ENCODE data around the gene PMEPA1.
A peak's percentile ranks its signal among the peaks of the same experiment; 100 is the strongest.

PMEPA1 gene

DNA sequence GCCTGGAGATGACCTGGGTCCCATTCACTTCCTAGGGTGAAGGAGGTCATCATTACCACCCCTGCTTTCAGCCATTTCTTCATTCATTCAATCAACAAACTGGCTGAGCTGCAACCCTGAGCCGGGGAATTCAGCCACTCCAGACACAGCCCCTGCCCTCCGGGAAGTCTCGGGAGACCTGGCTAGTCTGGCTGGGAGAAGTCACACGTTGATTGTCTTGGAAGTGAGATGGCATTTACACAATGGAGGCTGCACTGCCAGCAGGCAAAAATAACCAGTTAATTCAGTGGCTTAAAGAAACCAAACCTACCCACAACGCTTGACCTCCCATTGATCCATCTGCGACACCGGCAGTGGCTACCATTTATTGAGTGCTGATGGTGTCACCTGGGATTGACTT, 2.0 kb upstream of the PMEPA1 start:
- Mint-ChIP-seq H3K27me3 (peaks cover 42% of the 10 kb centered on the region), H3K27ac (no peak overlapping the region), H3K4me1 (ENCODE audit: low read depth) (peaks cover 33% of the 10 kb centered on the region), H3K9me3 (no peaks in the 10 kb centered on the region), H3K4me3 (no peak overlapping the region), H3K36me3 (ENCODE audit: low read depth) (peaks cover 5% of the 10 kb centered on the region)
- intact Hi-C loops (cut with micrococcal nuclease): loop anchor here (10.0 kb wide), 1 partner anchor 593 kb away; the partner anchor contains the start of gene RAB22A

DNA sequence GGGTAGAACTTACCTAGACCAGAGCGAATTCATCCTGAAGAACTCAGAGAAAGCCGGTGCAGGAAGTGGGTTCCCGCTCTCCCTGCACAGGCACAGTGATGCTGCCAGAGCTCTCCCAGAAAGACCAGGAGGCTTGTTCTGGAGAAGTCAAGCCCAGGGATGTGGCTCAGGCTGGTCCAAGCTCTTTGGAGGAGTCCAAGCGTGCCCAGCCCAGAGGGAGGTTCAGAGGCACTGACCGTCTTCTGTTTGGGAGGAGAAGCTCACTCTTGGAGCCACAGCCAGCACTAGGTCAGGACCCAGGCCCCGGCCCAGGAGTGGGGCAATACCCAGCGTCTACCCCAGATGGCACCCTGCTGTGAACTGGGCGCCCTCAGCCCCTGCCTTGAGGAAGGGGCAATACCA, 1.5 kb upstream of the PMEPA1 start:
- no peaks in the 10 kb centered on the region for H3K9me3 Mint-ChIP-seq
- H3K4me3 Mint-ChIP-seq: no peak overlapping the region
- H3K4me1 Mint-ChIP-seq (ENCODE audit: low read depth): peaks cover 30% of the 10 kb centered on the region
- peak overlapping the region; percentile 74 for H3K27ac Mint-ChIP-seq
- peaks cover 47% of the 10 kb centered on the region for H3K27me3 Mint-ChIP-seq
- peaks cover 5% of the 10 kb centered on the region for H3K36me3 Mint-ChIP-seq (ENCODE audit: low read depth)
- intact Hi-C loops (cut with micrococcal nuclease): loop anchor here (10.0 kb wide), 1 partner anchor 593 kb away; the partner anchor contains the start of gene RAB22A

DNA sequence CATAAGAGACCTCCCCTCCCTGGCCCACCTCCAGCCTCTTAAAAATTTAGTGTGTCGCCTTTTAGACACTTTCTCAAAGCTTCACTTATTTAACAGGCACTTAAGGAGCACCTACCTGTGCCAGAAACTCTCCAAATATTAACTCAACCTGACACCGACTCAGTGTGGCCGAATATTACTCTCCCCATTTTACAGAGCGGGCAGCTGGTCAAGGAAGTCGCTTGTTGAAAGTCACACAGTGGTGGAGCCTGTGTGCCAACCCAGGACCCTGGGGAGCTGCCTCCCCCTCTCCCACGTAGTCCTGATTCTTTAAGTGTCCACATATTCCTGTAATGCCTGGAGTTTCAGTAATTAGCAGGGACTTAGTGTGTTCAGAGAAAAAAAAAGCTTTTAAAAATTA, 1.0 kb upstream of the PMEPA1 start:
- peak overlapping the region; percentile 74 for H3K27ac Mint-ChIP-seq
- intact Hi-C loops (cut with micrococcal nuclease): loop anchor here (1.0 to 10.0 kb wide), 2 partner anchors 7 to 594 kb away; partner anchors contain the start of gene RAB22A
- peaks cover 30% of the 10 kb centered on the region for H3K4me1 Mint-ChIP-seq (ENCODE audit: low read depth)
- peak overlapping the region; percentile 51 for H3K4me3 Mint-ChIP-seq
- H3K27me3 Mint-ChIP-seq: peaks cover 51% of the 10 kb centered on the region
- peaks cover 5% of the 10 kb centered on the region for H3K36me3 Mint-ChIP-seq (ENCODE audit: low read depth)
- no peaks in the 10 kb centered on the region for H3K9me3 Mint-ChIP-seq

DNA sequence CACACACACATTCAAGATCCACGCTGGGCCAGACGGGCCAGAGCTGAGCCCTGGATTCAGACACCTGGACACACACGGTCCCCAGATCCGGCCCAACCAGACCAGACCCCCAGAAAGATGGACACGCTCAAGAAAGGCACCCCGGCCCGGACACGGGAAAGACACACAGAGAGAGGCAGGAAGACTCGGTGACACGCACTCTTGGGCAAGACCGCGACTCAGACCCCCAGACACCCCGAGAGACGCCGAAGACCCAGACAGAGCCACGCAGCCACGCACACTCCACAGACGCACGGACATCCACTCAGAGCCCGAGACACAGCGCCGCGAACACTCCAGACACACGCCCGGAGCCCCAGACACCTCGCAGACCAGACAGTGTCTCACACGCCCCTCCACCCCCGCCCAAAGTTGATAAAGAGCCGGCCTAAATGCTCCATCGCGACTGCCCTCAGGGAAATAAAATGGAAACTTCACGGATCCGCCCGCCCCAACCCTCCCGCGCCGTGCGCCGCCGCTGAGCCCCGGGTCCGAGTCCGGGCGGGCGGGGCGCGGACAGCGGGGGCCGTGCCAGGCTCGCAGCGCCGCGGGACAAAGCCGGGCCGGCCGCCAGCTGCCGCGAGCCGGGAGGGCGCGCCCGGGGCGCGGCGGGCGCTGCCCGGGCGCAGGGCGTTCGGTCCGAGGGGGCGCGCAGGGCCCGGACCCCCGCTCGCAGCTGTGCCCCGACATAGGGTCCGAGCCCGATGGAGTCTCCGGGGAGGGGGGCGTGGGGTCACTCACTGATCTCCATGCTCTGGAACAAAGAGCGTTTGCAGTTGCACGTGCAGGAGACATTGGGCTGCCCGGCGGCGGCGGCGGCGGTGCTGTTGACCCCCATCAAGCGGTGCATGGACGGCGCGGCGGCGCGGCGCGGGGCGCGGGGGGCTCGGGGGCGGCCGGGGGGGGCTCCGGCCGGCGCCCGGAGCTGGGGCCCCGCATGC, 831 bp downstream of the PMEPA1 start:
- peaks cover 5% of the 10 kb centered on the region for H3K36me3 Mint-ChIP-seq (ENCODE audit: low read depth)
- intact Hi-C loops (cut with micrococcal nuclease): no loop called here
- H3K4me1 Mint-ChIP-seq (ENCODE audit: low read depth): peaks cover 30% of the 10 kb centered on the region
- H3K4me3 Mint-ChIP-seq: peak overlapping the region; percentile 59
- peaks cover 63% of the 10 kb centered on the region for H3K27me3 Mint-ChIP-seq
- peak overlapping the region; percentile 26 for H3K27ac Mint-ChIP-seq
- no peaks in the 10 kb centered on the region for H3K9me3 Mint-ChIP-seq

DNA sequence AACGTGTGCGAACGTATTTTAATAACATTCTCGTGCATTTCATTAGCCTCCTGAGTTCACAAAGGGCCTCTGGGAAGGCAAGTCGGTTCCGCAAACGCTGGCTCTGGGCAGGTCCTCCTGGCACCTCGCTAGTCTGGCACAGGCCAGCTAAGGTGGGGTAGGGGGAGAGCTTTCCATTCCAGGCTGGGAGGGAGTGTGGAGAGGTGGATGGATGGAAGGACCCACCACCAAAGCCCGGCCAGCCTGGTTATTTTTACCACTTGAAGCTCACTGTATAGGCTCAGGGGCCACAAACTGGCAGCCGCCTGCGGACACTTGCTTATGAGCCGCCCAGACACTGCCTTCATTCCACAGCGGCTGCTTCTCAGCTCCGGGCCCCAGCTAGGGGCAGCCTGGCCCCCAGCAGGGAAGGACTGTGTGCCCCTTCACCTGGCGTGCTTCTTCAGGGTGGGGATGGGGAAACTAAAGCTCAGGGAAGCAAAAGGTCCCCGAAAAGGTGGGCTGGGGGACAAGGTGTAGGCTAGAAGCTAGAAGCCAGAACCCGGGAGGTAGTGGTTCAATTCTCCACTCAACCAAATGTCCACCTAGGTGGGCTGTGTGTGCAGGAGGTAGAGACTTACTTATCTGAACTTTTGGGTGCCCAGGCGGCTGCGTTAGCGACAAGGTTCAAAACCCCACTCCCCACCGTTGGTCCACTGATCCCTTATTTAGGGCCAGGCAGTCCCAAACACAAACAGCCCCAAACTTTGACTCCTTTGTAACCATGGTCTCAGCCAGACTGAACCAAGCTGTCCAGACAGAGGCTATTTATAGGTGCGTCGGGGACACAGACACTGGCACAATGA, 1.7 kb downstream of the PMEPA1 start:
- intact Hi-C loops (cut with micrococcal nuclease): no loop called here

DNA sequence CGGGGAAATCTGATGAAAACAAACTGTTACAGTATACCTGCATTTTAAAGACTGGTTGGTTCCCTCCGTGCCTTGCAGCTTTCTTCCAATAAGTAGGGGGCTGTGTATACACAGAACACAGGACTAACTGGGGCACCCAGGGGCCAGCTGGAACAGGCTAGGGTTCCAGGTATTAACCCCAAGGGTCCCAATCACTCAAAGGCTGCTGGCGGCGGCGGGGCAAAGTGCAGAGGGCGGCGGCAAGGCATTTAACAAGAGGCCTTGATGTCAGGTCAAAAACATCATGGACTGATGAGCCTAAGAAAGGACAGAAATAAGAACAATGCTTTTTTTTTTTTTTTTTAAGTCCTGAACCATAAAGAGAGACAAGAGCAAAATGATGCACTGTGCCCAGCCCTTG, 2.5 kb downstream of the PMEPA1 start:
- H3K9me3 Mint-ChIP-seq: no peaks in the 10 kb centered on the region
- H3K4me3 Mint-ChIP-seq: no peak overlapping the region
- intact Hi-C loops (cut with micrococcal nuclease): no loop called here
- no peak overlapping the region for H3K27ac Mint-ChIP-seq
- peaks cover 65% of the 10 kb centered on the region for H3K27me3 Mint-ChIP-seq
- peaks cover 22% of the 10 kb centered on the region for H3K4me1 Mint-ChIP-seq (ENCODE audit: low read depth)
- H3K36me3 Mint-ChIP-seq (ENCODE audit: low read depth): peaks cover 5% of the 10 kb centered on the region

More for the DNA sequence above, 1.7 kb downstream of the PMEPA1 start:
- Mint-ChIP-seq H3K9me3 (no peaks in the 10 kb centered on the region), H3K27me3 (peaks cover 63% of the 10 kb centered on the region), H3K27ac (peak overlapping the region; percentile 26), H3K4me3 (peak overlapping the region; percentile 57), H3K36me3 (ENCODE audit: low read depth) (peaks cover 5% of the 10 kb centered on the region), H3K4me1 (ENCODE audit: low read depth) (peaks cover 24% of the 10 kb centered on the region)

DNA sequence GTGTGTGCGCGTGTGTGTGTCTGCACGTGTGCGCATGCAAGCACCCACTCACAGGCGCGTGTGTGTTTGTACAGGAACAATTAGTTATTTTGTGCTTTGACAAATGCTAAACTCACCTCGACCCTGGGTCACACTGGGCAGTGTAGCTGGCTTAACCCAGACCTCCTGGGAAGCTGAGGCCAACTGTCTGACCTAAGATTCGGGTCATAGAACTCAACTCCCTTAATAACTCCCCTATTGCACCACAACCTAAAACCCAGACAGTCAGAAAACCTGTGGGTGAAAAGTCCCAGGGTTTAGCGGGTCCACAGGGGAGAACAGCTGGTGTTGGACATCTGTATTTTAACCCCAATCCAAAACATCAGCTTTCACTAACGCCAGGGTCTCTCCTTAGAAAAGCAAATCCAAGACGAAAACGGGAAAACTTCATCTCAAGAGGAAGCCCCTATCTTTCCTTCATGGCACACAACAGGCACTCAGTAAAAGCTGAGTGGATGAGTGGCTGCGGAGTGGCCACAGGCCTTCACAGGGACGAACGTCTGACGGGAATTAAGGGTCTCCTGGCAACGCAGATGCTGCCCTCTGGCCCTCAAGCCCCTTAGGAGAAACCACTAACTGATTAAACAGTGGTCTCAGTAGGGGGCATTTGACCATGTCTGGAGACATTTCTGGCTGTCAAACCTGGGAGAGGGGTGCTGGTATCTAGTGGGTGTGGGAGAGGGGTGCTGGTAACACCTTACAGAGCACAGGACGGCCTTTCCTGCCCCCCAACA, 4.5 kb downstream of the PMEPA1 start:
- Mint-ChIP-seq H3K27me3 (peaks cover 57% of the 10 kb centered on the region), H3K27ac (no peak overlapping the region), H3K4me1 (ENCODE audit: low read depth) (peaks cover 14% of the 10 kb centered on the region), H3K36me3 (ENCODE audit: low read depth) (peaks cover 5% of the 10 kb centered on the region), H3K9me3 (no peaks in the 10 kb centered on the region), H3K4me3 (no peak overlapping the region)
- intact Hi-C loops (cut with micrococcal nuclease): no loop called here

DNA sequence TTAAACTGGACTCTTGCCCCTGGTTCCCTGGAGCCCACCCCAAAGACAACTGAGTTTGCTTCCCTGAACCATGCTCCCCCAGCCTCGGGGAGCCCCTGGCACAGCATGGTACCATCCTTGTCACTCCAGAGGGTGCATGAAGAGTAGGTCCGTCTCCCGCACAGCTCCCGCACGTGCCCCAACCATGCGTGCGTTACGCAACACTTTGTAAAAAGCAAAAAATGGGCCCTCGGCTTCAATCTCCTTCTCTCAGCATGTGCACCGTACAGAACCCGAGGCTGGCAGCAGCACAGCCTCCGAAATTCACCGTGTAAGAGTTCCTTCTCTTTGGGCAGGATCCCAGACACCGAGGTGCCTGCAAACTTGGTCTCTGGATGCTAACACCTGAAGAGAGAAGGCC, 5.6 kb downstream of the PMEPA1 start:
- H3K27ac Mint-ChIP-seq: no peak overlapping the region
- intact Hi-C loops (cut with micrococcal nuclease): no loop called here
- peaks cover 61% of the 10 kb centered on the region for H3K27me3 Mint-ChIP-seq
- H3K4me1 Mint-ChIP-seq (ENCODE audit: low read depth): peaks cover 13% of the 10 kb centered on the region
- H3K9me3 Mint-ChIP-seq: no peaks in the 10 kb centered on the region
- H3K4me3 Mint-ChIP-seq: no peak overlapping the region
- H3K36me3 Mint-ChIP-seq (ENCODE audit: low read depth): peaks cover 5% of the 10 kb centered on the region

DNA sequence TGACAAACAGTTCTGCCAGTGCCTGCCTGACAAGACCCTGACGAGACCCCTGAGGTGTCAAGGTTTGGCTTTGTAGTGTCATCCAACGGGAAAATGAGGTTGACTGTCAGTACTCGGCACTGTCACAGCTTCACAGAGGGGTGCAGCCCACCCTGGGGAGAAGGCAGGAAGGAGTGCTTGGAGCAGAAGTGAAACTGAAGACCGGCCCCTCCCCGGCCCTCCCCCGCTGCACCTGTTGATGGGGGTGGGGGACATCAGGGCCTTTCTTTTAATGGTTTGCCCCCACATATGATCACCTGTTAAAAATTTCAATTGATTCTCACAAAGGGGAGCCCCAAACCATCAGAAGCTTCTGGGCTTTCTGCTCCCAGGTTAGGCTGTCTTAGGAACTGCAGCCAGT, 6.8 kb downstream of the PMEPA1 start:
- Mint-ChIP-seq H3K4me1 (ENCODE audit: low read depth) (peaks cover 16% of the 10 kb centered on the region), H3K36me3 (ENCODE audit: low read depth) (no peaks in the 10 kb centered on the region), H3K9me3 (no peaks in the 10 kb centered on the region), H3K27ac (no peak overlapping the region), H3K4me3 (no peak overlapping the region), H3K27me3 (peaks cover 55% of the 10 kb centered on the region)
- intact Hi-C loops (cut with micrococcal nuclease): no loop called here

DNA sequence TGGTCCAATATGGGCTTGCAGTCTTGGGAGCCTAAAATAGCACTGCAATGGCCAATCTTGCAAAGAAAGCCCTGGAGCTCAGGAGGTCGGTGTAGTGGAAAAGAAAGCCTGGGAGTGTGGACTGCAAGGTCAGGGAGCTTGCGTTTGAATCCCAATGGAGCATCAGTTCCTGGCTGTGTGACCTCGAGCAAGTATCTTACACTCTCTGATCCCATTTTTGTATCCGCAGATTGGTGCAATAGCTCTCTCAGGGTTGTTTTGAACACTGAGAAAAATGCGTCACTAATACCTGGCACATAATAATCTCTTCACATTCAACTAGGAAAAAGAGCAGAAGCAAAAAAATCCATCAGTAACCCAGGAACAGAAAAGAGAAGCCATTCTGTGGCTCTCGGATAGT, 7.3 kb downstream of the PMEPA1 start:
- no peaks in the 10 kb centered on the region for H3K36me3 Mint-ChIP-seq (ENCODE audit: low read depth)
- H3K27me3 Mint-ChIP-seq: peaks cover 52% of the 10 kb centered on the region
- H3K9me3 Mint-ChIP-seq: no peaks in the 10 kb centered on the region
- H3K4me1 Mint-ChIP-seq (ENCODE audit: low read depth): peaks cover 16% of the 10 kb centered on the region
- intact Hi-C loops (cut with micrococcal nuclease): no loop called here
- H3K27ac Mint-ChIP-seq: no peak overlapping the region
- H3K4me3 Mint-ChIP-seq: no peak overlapping the region

DNA sequence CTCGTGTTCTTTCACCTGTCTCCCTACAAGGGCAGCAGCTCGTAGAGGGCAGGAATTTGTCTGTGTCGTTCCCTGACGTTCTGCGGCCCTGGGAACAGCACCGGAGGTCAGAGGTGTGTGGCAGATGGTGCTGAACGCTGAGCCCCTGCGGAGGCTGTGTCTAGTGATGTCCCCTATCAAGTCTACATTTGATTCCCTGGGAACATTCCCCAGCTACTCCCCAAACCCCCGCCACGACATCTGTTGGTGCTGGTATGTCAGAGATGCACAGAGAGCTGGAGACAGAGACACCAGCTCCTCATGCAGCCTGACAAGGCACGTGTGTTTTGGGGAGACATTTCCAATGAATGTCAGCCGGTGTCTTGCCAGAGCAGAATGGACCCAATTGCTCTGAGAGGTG, 7.7 kb downstream of the PMEPA1 start:
- H3K36me3 Mint-ChIP-seq (ENCODE audit: low read depth): no peaks in the 10 kb centered on the region
- H3K9me3 Mint-ChIP-seq: no peaks in the 10 kb centered on the region
- no peak overlapping the region for H3K4me3 Mint-ChIP-seq
- intact Hi-C loops (cut with micrococcal nuclease): no loop called here
- peaks cover 51% of the 10 kb centered on the region for H3K27me3 Mint-ChIP-seq
- peaks cover 18% of the 10 kb centered on the region for H3K4me1 Mint-ChIP-seq (ENCODE audit: low read depth)
- no peak overlapping the region for H3K27ac Mint-ChIP-seq

DNA sequence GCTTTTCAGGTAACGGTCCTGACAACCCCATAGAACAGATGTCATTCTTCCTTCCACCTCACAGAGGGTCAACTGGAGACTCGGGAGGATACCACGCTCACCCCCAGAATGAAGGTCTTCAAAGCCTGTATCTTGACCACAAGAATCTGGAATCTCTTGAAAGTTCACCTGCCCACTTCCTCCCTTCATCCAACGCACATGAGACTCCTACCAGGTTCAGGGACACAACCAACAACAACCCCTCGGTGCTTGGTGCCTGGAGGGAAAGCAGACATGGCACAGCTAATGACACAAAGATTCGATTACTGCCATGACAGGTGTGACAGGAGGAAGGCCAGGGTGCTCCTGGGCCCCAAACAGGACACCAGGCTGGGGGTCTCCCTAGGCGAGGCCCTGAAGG, 8.2 kb downstream of the PMEPA1 start:
- Mint-ChIP-seq H3K9me3 (no peaks in the 10 kb centered on the region), H3K4me3 (no peak overlapping the region), H3K27ac (no peak overlapping the region), H3K36me3 (ENCODE audit: low read depth) (no peaks in the 10 kb centered on the region), H3K4me1 (ENCODE audit: low read depth) (peaks cover 23% of the 10 kb centered on the region), H3K27me3 (peaks cover 52% of the 10 kb centered on the region)
- intact Hi-C loops (cut with micrococcal nuclease): no loop called here

DNA sequence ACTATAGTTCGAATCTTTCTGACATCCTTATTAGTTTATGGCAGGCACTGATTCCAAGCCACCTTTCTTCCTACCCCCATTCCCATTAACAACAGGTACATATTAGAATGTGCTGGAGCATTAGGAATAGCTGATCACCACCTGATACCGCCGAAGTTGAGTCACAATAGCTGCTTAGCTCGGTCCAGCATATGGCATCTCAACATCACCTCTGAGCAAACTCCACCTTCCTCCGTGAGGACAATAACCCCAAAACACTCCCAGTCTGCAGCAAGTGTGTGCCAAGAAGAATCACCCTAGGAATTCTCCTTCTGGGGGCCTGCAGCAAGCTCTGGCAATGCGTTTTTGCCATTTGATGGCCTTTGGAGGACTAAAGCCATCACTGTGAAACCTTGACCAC, 8.7 kb downstream of the PMEPA1 start:
- H3K27ac Mint-ChIP-seq: no peak overlapping the region
- H3K9me3 Mint-ChIP-seq: no peaks in the 10 kb centered on the region
- H3K27me3 Mint-ChIP-seq: peaks cover 53% of the 10 kb centered on the region
- H3K36me3 Mint-ChIP-seq (ENCODE audit: low read depth): no peaks in the 10 kb centered on the region
- peaks cover 23% of the 10 kb centered on the region for H3K4me1 Mint-ChIP-seq (ENCODE audit: low read depth)
- H3K4me3 Mint-ChIP-seq: no peak overlapping the region
- intact Hi-C loops (cut with micrococcal nuclease): no loop called here
